PFSK-1 (cell line): Measurements from ENCODE around the gene TTLL10.

Experiments
- FOXP2 ChIP-seq: optimal IDR thresholded peaks from 2 replicates; pipeline ENCODE3; 2011; ENCODE audit warnings: borderline replicate concordance, control low read depth, inconsistent platforms; ENCODE audit not compliant: insufficient read depth; ENCODE audit errors: extremely low read length, extremely low read depth
- POLR2AphosphoS5 ChIP-seq: IDR thresholded peaks from 2 replicates; pipeline ENCODE4 v1.6.1; 2012; ENCODE audit warnings: low read depth, mild to moderate bottlenecking, control low read depth, low read length, moderate library complexity
- SIN3A ChIP-seq: IDR thresholded peaks from 2 replicates; pipeline ENCODE4 v1.6.1; 2012; ENCODE audit warnings: mild to moderate bottlenecking, low read length, moderate library complexity, borderline replicate concordance; ENCODE audit not compliant: insufficient read depth
- TAF1 ChIP-seq: IDR thresholded peaks from 2 replicates; pipeline ENCODE4 v1.6.1; 2012; ENCODE audit warnings: low read length, control low read depth, borderline replicate concordance; ENCODE audit not compliant: insufficient read depth
- TF ChIP-seq, protein P1 (sequence below), 2 experiments: IDR thresholded peaks; 2 replicates each; pipeline versions ENCODE4 v1.6.1 to v1.8.0; 2011 to 2012; ENCODE audit warnings: low read depth in 2 of 2, low read length in 2 of 2, control low read depth in 1 of 2, inconsistent platforms in 1 of 2, mild to moderate bottlenecking in 1 of 2, moderate library complexity in 1 of 2; ENCODE audit not compliant: insufficient read depth in 1 of 2

The TTLL10 gene

DNA sequence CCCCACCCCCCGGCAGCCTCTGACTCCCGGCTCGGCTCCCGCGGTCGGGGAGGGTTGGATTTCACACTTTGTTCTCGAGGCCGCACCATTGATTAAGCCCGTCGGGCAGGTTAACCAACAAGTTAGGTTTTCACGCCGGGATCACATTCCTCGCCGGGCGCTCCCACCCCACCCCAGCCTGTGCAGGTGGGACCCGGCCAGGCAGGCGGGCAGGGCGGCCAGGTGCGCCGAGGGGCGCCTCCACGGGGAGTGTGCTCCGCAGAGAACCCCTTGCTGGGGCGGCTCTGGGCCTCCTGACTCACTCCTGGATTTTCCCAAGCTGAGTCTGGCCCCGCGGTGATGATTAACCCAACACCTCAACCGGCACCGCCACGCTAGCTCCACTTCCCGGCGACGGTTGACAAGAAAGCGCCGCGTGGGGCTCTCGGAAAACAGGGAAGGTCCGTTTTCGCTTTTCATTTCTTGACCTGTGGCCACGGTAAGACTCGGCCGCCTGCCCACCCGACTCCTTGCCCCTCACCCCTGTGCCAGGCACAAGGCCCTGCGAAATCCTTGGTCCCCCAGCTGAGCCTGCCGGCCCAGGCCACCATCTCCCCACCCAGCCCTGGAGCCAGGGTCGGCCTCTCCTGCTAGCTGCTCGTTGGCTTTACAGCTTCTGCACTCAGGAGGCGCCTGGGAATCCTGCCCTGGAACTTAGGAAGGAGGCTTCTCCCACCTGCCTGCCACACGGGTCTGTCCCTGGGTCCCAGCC, 8.8 kb upstream of the TTLL10 start:
- TF ChIP-seq POLR2AphosphoS5 (no peak), TAF1 (no peak), FOXP2 (no peak), SIN3A (no peak)
- TF ChIP-seq, protein P1, sequence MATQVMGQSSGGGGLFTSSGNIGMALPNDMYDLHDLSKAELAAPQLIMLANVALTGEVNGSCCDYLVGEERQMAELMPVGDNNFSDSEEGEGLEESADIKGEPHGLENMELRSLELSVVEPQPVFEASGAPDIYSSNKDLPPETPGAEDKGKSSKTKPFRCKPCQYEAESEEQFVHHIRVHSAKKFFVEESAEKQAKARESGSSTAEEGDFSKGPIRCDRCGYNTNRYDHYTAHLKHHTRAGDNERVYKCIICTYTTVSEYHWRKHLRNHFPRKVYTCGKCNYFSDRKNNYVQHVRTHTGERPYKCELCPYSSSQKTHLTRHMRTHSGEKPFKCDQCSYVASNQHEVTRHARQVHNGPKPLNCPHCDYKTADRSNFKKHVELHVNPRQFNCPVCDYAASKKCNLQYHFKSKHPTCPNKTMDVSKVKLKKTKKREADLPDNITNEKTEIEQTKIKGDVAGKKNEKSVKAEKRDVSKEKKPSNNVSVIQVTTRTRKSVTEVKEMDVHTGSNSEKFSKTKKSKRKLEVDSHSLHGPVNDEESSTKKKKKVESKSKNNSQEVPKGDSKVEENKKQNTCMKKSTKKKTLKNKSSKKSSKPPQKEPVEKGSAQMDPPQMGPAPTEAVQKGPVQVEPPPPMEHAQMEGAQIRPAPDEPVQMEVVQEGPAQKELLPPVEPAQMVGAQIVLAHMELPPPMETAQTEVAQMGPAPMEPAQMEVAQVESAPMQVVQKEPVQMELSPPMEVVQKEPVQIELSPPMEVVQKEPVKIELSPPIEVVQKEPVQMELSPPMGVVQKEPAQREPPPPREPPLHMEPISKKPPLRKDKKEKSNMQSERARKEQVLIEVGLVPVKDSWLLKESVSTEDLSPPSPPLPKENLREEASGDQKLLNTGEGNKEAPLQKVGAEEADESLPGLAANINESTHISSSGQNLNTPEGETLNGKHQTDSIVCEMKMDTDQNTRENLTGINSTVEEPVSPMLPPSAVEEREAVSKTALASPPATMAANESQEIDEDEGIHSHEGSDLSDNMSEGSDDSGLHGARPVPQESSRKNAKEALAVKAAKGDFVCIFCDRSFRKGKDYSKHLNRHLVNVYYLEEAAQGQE (IDR thresholded peaks at IDR 0.05; ENCODE audit: insufficient read depth in 1 of 2, low read depth in 2 of 2, low read length in 2 of 2), result no peak

DNA sequence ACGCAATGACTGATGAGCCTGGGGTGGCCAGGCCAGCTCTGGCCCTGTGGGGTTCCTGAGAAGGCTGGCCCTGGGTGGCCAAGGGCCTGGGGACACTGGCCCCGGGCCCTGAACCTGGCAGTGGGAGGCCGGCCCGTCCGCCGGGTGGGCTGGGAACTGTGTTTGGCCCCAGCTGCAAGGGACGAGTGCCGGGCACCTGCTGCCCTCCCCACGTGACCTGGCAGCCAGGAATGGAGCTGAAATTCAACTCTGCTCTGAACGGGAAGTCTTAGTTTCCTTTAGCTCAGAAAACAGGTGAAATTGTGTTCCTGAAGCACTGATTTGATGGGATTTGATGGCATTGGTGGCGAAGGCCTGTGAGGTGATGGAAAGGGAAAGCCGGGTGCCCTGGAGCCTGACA, 8.2 kb upstream of the TTLL10 start:
- TF ChIP-seq FOXP2, result no peak
- no peak for TF ChIP-seq TAF1
- no peak for TF ChIP-seq SIN3A
- TF ChIP-seq, protein P1 (IDR thresholded peaks at IDR 0.05; ENCODE audit: insufficient read depth in 1 of 2, low read depth in 2 of 2, low read length in 2 of 2), result no peak
- no peak for TF ChIP-seq POLR2AphosphoS5

DNA sequence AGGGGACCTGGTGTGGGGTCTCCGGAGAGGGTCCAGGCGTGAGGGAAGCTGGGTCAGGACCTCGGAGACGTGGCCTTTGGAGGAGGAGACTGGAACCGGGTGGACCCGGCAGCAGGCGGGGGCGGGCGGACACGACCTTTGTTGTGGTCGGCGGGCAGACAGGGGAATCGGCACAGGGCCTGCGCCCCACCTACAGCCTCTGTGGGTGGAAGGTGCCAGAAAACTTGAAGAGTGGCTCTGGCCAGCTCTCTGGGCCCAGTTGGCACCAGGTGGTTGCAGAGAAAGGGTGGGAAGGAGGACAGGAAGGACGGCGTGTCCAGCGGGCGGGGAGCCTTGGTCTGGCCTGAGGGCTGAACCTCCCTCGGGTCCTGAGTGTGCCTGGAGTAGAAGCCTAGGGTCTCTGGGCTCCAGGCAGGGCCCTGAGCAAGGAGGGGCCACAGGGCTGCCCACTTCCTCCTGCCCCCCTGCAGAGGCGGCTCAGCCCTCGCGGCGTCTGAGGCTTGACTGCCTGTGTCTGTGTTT, 7.7 kb upstream of the TTLL10 start:
- TF ChIP-seq TAF1 (no peak), SIN3A (no peak), POLR2AphosphoS5 (no peak), FOXP2 (no peak)
- TF ChIP-seq, protein P1 (IDR thresholded peaks at IDR 0.05; ENCODE audit: insufficient read depth in 1 of 2, low read depth in 2 of 2, low read length in 2 of 2), result no peak

DNA sequence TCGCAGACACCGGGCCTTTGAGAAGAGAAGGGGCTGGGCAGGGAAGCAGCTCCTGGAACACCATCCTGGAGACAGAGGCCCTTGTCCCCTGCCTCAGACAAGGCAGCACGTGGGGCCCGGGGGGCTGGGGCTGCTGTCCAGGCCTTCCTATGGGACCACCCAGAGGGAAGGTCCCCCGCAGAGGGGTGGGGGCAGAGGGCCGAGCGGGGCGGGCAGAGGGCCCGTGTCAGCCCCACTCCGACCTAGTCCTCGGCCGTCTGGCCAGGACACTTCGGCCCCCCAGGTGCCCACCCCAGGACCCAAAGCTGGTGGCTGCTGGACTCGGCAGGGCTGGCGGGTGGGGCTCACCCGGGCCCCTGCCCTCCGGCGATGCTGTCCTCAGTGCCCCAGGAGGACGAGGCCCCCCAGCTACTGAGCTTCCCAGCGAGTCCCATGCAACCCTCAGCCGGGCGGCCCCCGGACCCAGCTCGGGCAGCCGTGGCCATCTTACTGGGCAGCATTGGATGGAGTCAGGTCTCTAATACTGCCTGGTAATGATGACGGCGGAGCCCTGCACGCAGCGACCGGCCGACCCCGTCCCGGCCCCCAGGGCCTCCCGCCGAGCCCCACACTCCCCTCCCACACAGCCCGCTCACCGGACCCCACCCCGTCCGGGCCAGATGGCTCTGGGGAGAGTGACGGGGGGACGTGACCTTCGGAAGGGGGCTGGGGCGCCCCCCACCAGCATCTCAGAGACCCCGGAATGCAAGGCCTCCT, 6.9 kb upstream of the TTLL10 start:
- TF ChIP-seq TAF1 (no peak), POLR2AphosphoS5 (no peak), FOXP2 (no peak), SIN3A (no peak)
- TF ChIP-seq, protein P1 (IDR thresholded peaks at IDR 0.05; ENCODE audit: insufficient read depth in 1 of 2, low read depth in 2 of 2, low read length in 2 of 2), result no peak
